ENCODE results near the gene ALDH16A1. TPM values are rescaled to one million over a fixed set of nuclear protein-coding genes. Genes with fewer than 3 reads are reported as not detected.

ALDH16A1 gene
- polyA plus RNA-seq, 1 donor (not counting 4 experiments of a cell fraction or from before 2014, with no cell fraction given): 7.1 TPM

GRCh38 chr19:49502866-49503581 lies 50.0 kb downstream of the ALDH16A1 start:
- dilution Hi-C loops (cut with MboI; ENCODE audit: extremely low pct_ligation_motif_present, low sequenced_read_pairs): no loop called here

GRCh38 chr19:49503582-49503962 lies 50.5 kb downstream of the ALDH16A1 start:
- FAIRE-seq: no peak
- H3K79me2 ChIP-seq (ENCODE audit: control insufficient read depth, insufficient read depth, low read length): peaks cover 6% of the 10 kb centered on the region
- no peaks in the 10 kb centered on the region for H3K9me3 ChIP-seq (ENCODE audit: control insufficient read depth, low read depth, low read length)
- H3K36me3 ChIP-seq (ENCODE audit: control insufficient read depth in 2 of 2, extremely low read depth in 1 of 2, insufficient read depth in 2 of 2, low read length in 2 of 2): peaks cover 15 to 16% of the 10 kb centered on the region in 2 experiments
- TF ChIP-seq CTCF (optimal IDR thresholded peaks at IDR 0.05 in 1 of 3, IDR thresholded peaks at IDR 0.05 in 1 of 3, conservative IDR thresholded peaks at IDR 0.05 in 1 of 3; ENCODE audit: extremely low read depth in 1 of 3, insufficient read depth in 2 of 3, low read length in 3 of 3): no peak
- TF ChIP-seq EZH2 (IDR thresholded peaks at IDR 0.05; ENCODE audit: low read length): no peak
- H2AFZ ChIP-seq (ENCODE audit: control insufficient read depth, low read length): no peak overlapping the region
- no peak overlapping the region for H3K4me2 ChIP-seq (ENCODE audit: control insufficient read depth, extremely low read depth, insufficient read depth, low read depth, low read length)
- no peaks in the 10 kb centered on the region for H3K27me3 ChIP-seq (ENCODE audit: control insufficient read depth, extremely low read depth, insufficient read depth, low read length)
- H3K27ac ChIP-seq (ENCODE audit: control insufficient read depth, insufficient read depth, low read length): no peak overlapping the region
- dilution Hi-C loops (cut with MboI; ENCODE audit: extremely low pct_ligation_motif_present, low sequenced_read_pairs): no loop called here
- H4K20me1 ChIP-seq (ENCODE audit: control insufficient read depth, extremely low read depth, insufficient read depth, low read length): peaks cover 6% of the 10 kb centered on the region
- H3K4me3 ChIP-seq (ENCODE audit: control insufficient read depth in 2 of 3, extremely low read depth in 1 of 3, insufficient read depth in 2 of 3, low read depth in 1 of 3, low read length in 3 of 3): no peak overlapping the region
- H3K4me1 ChIP-seq (ENCODE audit: control insufficient read depth, extremely low read depth, insufficient read depth, low read length): peaks cover 7% of the 10 kb centered on the region
- no peaks in the 10 kb centered on the region for H3K9me1 ChIP-seq (ENCODE audit: control insufficient read depth, extremely low read depth, insufficient read depth, low read length)
- H3K9ac ChIP-seq (ENCODE audit: control insufficient read depth, extremely low read depth, insufficient read depth, low read length): no peak overlapping the region
- DNase-seq (ENCODE audit: low read depth, low spot score): no peak

More at GRCh38 chr19:49502866-49503581, 50.0 kb downstream of the ALDH16A1 start:
- Histone ChIP-seq H3K9me3 (ENCODE audit: control insufficient read depth, low read depth, low read length) (no peaks in the 10 kb centered on the region), H3K4me2 (ENCODE audit: control insufficient read depth, extremely low read depth, insufficient read depth, low read depth, low read length) (no peak overlapping the region), H3K4me3 (ENCODE audit: control insufficient read depth in 2 of 3, extremely low read depth in 1 of 3, insufficient read depth in 2 of 3, low read depth in 1 of 3, low read length in 3 of 3) (no peak overlapping the region), H3K27ac (ENCODE audit: control insufficient read depth, insufficient read depth, low read length) (no peak overlapping the region), H4K20me1 (ENCODE audit: control insufficient read depth, extremely low read depth, insufficient read depth, low read length) (peaks cover 12% of the 10 kb centered on the region), H3K79me2 (ENCODE audit: control insufficient read depth, insufficient read depth, low read length) (peaks cover 12% of the 10 kb centered on the region), H3K9me1 (ENCODE audit: control insufficient read depth, extremely low read depth, insufficient read depth, low read length) (no peaks in the 10 kb centered on the region), H3K9ac (ENCODE audit: control insufficient read depth, extremely low read depth, insufficient read depth, low read length) (no peak overlapping the region), H3K27me3 (ENCODE audit: control insufficient read depth, extremely low read depth, insufficient read depth, low read length) (no peaks in the 10 kb centered on the region), H3K36me3 (ENCODE audit: control insufficient read depth in 2 of 2, extremely low read depth in 1 of 2, insufficient read depth in 2 of 2, low read length in 2 of 2) (peaks cover 19 to 21% of the 10 kb centered on the region in 2 experiments), H2AFZ (ENCODE audit: control insufficient read depth, low read length) (no peak overlapping the region), H3K4me1 (ENCODE audit: control insufficient read depth, extremely low read depth, insufficient read depth, low read length) (peaks cover 13% of the 10 kb centered on the region)
- TF ChIP-seq EZH2 (IDR thresholded peaks at IDR 0.05; ENCODE audit: low read length): no peak
- TF ChIP-seq CTCF (optimal IDR thresholded peaks at IDR 0.05 in 1 of 3, IDR thresholded peaks at IDR 0.05 in 1 of 3, conservative IDR thresholded peaks at IDR 0.05 in 1 of 3; ENCODE audit: extremely low read depth in 1 of 3, insufficient read depth in 2 of 3, low read length in 3 of 3): peak; percentile 60 to 70 (median 67)
- FAIRE-seq: no peak
- DNase-seq (ENCODE audit: low read depth, low spot score): no peak
